Ishikawa (cell line): Measurements from ENCODE around the gene EPHA7.

Experiments
- CEBPB ChIP-seq: IDR thresholded peaks from 2 replicates; pipeline ENCODE4 v1.6.1; 2012
- CREB1 ChIP-seq: IDR thresholded peaks from 2 replicates; pipeline ENCODE4 v1.6.1; 2012; ENCODE audit warnings: low read depth
- EGR1 ChIP-seq: IDR thresholded peaks from 2 replicates; pipeline ENCODE4 v1.6.1; 2012
- EP300 ChIP-seq: IDR thresholded peaks from 2 replicates; pipeline ENCODE4 v1.6.1; 2012; ENCODE audit warnings: borderline replicate concordance
- FOXM1 ChIP-seq: IDR thresholded peaks from 2 replicates; pipeline ENCODE4 v1.6.1; 2012; ENCODE audit warnings: low read depth, borderline replicate concordance
- NFIC ChIP-seq: IDR thresholded peaks from 2 replicates; pipeline ENCODE4 v1.6.1; 2012
- RAD21 ChIP-seq: IDR thresholded peaks from 2 replicates; pipeline ENCODE4 v1.6.1; 2012; ENCODE audit warnings: low read depth
- TAF1 ChIP-seq: IDR thresholded peaks from 2 replicates; pipeline ENCODE4 v1.6.1; 2012; ENCODE audit warnings: low read depth, mild to moderate bottlenecking
- TCF12 ChIP-seq: IDR thresholded peaks from 2 replicates; pipeline ENCODE4 v1.6.1; 2012; ENCODE audit warnings: low read depth
- TEAD4 ChIP-seq: IDR thresholded peaks from 2 replicates; pipeline ENCODE4 v1.6.1; 2012
- USF1 ChIP-seq: IDR thresholded peaks from 2 replicates; pipeline ENCODE4 v1.6.1; 2012
- YY1 ChIP-seq: IDR thresholded peaks from 2 replicates; pipeline ENCODE4 v1.6.1; 2012; ENCODE audit warnings: low read depth
- ZBTB7A ChIP-seq: IDR thresholded peaks from 2 replicates; pipeline ENCODE4 v1.6.1; 2012; ENCODE audit warnings: low read depth
- TF ChIP-seq, protein P1 (sequence below): IDR thresholded peaks from 2 replicates; pipeline ENCODE4 v1.6.1; 2012
- TF ChIP-seq, protein P2 (sequence below): IDR thresholded peaks from 2 replicates; pipeline ENCODE4 v1.6.1; 2012; ENCODE audit warnings: low read depth, mild to moderate bottlenecking

EPHA7 gene

GRCh38 chr6:93416571-93417420 is 2.6 kb downstream of the EPHA7 start:
- no peak for TF ChIP-seq ZBTB7A
- TF ChIP-seq, protein P1, sequence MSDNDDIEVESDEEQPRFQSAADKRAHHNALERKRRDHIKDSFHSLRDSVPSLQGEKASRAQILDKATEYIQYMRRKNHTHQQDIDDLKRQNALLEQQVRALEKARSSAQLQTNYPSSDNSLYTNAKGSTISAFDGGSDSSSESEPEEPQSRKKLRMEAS: 0 out of 2 replicates have a peak, but pooled peaks have one; percentile 9
- TF ChIP-seq TAF1: no peak

GRCh38 chr6:93413190-93413589 is 6.2 kb downstream of the EPHA7 start:
- no peak for TF ChIP-seq TAF1
- TF ChIP-seq TEAD4: no peak
- no peak for TF ChIP-seq NFIC
- TF ChIP-seq CEBPB: no peak

- no peak for TF ChIP-seq RAD21
- TF ChIP-seq FOXM1: no peak
- TF ChIP-seq TAF1: no peak
- TF ChIP-seq EP300: no peak
- no peak for TF ChIP-seq USF1
- TF ChIP-seq YY1: no peak
- TF ChIP-seq, protein P1: no peak
- TF ChIP-seq, protein P2, sequence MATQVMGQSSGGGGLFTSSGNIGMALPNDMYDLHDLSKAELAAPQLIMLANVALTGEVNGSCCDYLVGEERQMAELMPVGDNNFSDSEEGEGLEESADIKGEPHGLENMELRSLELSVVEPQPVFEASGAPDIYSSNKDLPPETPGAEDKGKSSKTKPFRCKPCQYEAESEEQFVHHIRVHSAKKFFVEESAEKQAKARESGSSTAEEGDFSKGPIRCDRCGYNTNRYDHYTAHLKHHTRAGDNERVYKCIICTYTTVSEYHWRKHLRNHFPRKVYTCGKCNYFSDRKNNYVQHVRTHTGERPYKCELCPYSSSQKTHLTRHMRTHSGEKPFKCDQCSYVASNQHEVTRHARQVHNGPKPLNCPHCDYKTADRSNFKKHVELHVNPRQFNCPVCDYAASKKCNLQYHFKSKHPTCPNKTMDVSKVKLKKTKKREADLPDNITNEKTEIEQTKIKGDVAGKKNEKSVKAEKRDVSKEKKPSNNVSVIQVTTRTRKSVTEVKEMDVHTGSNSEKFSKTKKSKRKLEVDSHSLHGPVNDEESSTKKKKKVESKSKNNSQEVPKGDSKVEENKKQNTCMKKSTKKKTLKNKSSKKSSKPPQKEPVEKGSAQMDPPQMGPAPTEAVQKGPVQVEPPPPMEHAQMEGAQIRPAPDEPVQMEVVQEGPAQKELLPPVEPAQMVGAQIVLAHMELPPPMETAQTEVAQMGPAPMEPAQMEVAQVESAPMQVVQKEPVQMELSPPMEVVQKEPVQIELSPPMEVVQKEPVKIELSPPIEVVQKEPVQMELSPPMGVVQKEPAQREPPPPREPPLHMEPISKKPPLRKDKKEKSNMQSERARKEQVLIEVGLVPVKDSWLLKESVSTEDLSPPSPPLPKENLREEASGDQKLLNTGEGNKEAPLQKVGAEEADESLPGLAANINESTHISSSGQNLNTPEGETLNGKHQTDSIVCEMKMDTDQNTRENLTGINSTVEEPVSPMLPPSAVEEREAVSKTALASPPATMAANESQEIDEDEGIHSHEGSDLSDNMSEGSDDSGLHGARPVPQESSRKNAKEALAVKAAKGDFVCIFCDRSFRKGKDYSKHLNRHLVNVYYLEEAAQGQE: no peak
- TF ChIP-seq CEBPB: no peak
- TF ChIP-seq EGR1: no peak
- no peak for TF ChIP-seq TCF12
- TF ChIP-seq NFIC: no peak
- TF ChIP-seq ZBTB7A: no peak
- no peak for TF ChIP-seq CREB1
- no peak for TF ChIP-seq TEAD4
Observed at GRCh38 chr6:93412452-93412851, 6.9 kb downstream of the EPHA7 start.

- no peak for TF ChIP-seq ZBTB7A
- no peak for TF ChIP-seq YY1
- TF ChIP-seq CEBPB: 0 out of 2 replicates have a peak, but pooled peaks have one; percentile 27
Observed at GRCh38 chr6:93407186-93407585, 12.2 kb downstream of the EPHA7 start.

DNA sequence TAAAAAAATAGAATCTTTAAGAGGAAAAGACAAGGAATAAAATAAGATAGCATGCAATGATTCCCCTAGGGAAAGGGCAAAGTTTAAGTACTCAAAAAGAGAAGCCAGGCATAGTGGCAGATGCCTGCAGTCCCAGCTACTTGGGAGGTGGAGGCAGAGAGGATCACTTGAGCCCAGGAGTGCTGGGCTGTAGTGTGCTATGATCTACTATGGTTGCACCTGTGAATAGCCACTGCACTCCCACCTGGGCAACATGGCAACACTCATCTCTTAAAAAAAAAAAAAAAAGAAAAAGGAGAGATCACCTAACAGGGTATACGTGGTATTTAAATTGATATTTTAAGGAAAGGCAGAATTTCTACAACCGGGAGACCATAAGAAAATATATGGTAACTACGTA is 16.0 kb downstream of the EPHA7 start:
- TF ChIP-seq RAD21 (no peak), EGR1 (no peak), CREB1 (no peak), ZBTB7A (no peak)

GRCh38 chr6:93398723-93399122 is 20.6 kb downstream of the EPHA7 start:
- TF ChIP-seq YY1 (no peak), CEBPB (no peak), FOXM1 (no peak), ZBTB7A (no peak)

GRCh38 chr6:93394471-93394870 is 24.9 kb downstream of the EPHA7 start:
- no peak for TF ChIP-seq EGR1
- no peak for TF ChIP-seq USF1
- TF ChIP-seq TAF1: no peak
- TF ChIP-seq, protein P2: no peak
- TF ChIP-seq, protein P1: no peak
- no peak for TF ChIP-seq ZBTB7A
- TF ChIP-seq EP300: no peak
- no peak for TF ChIP-seq RAD21
- TF ChIP-seq FOXM1: no peak
- no peak for TF ChIP-seq TCF12
- TF ChIP-seq TEAD4: no peak
- TF ChIP-seq NFIC: no peak
- no peak for TF ChIP-seq CEBPB
- TF ChIP-seq YY1: no peak
